GM19238 (cell line): ENCODE results near the gene PPP1R3F.

Experiments used
- DNase-seq: peaks from one replicate; pipeline ENCODE4 v3.0.0; 2011; ENCODE audit warnings: low spot score; ENCODE audit not compliant: insufficient read length

PPP1R3F gene

GRCh38 chrX:49247916-49248811 is 21.4 kb upstream of the PPP1R3F start:
- no peak for DNase-seq

- no peak for DNase-seq
Measured at GRCh38 chrX:49249071-49249470, 20.5 kb upstream of the PPP1R3F start.

GRCh38 chrX:49249616-49250015 is 20.0 kb upstream of the PPP1R3F start:
- DNase-seq, result no peak

- no peak for DNase-seq
Measured at GRCh38 chrX:49250066-49250465, 19.5 kb upstream of the PPP1R3F start.

- DNase-seq, result no peak
Measured at GRCh38 chrX:49250578-49250977, 19.0 kb upstream of the PPP1R3F start.

GRCh38 chrX:49251325-49251724 is 18.3 kb upstream of the PPP1R3F start:
- DNase-seq, result no peak

- DNase-seq, result no peak
Measured at GRCh38 chrX:49254639-49255038, 15.0 kb upstream of the PPP1R3F start.

GRCh38 chrX:49256268-49256995 is 13.2 kb upstream of the PPP1R3F start:
- no peak for DNase-seq

GRCh38 chrX:49257074-49257790 is 12.4 kb upstream of the PPP1R3F start:
- no peak for DNase-seq

- DNase-seq, result no peak
Measured at GRCh38 chrX:49257846-49258748, 11.5 kb upstream of the PPP1R3F start.

- DNase-seq, result no peak
Measured at GRCh38 chrX:49258749-49259124, 10.9 kb upstream of the PPP1R3F start.

- no peak for DNase-seq
Measured at GRCh38 chrX:49260221-49260985, 9.2 kb upstream of the PPP1R3F start.

GRCh38 chrX:49262603-49263002 is 7.0 kb upstream of the PPP1R3F start:
- no peak for DNase-seq

- DNase-seq, result no peak
Measured at GRCh38 chrX:49263631-49264030, 6.0 kb upstream of the PPP1R3F start.

GRCh38 chrX:49264460-49264859 is 5.1 kb upstream of the PPP1R3F start, which contains the start of gene FOXP3:
Gene FOXP3 (minus strand): TSS chrX:49264710. CDS start chrX:49258505, 6,205 bp downstream.
- no peak for DNase-seq

GRCh38 chrX:49266523-49267445 is 2.8 kb upstream of the PPP1R3F start:
- no peak for DNase-seq

- DNase-seq, result no peak
Measured at GRCh38 chrX:49268702-49269009, 937 bp upstream of the PPP1R3F start.

- DNase-seq, result peak; percentile 83
Measured at GRCh38 chrX:49269010-49269766, 405 bp upstream of the PPP1R3F start.
